H9 (cell line): Measurements from ENCODE around the gene KIAA1328. TPM values are rescaled to one million over a fixed set of nuclear protein-coding genes. Genes with fewer than 3 reads are reported as not detected.

ENCODE experiments used
- DNase-seq: peaks from one replicate; pipeline ENCODE4 v3.0.0-alpha.2; 2017
- H2AFZ ChIP-seq: one replicate; pipeline ENCODE4 v1.6.1; 2013; ENCODE audit warnings: mild to moderate bottlenecking, low read length, control low read depth, moderate library complexity
- H2AK5ac ChIP-seq: 2 replicates; pipeline ENCODE4 v1.6.1; 2013; ENCODE audit warnings: low read length, control low read depth, mixed read lengths; ENCODE audit not compliant: insufficient read length
- H2BK120ac ChIP-seq: one replicate; pipeline ENCODE4 v1.6.1; 2013; ENCODE audit warnings: low read depth, mild to moderate bottlenecking, low read length, control low read depth, inconsistent platforms; ENCODE audit not compliant: poor library complexity, severe bottlenecking
- H2BK12ac ChIP-seq: 2 replicates; pipeline ENCODE4 v1.6.1; 2013; ENCODE audit warnings: low read length, control low read depth, mixed read lengths, low read depth; ENCODE audit not compliant: insufficient read length
- H2BK15ac ChIP-seq: 2 replicates; pipeline ENCODE4 v1.6.1; 2013; ENCODE audit warnings: low read depth, low read length, control low read depth
- H2BK20ac ChIP-seq: one replicate; pipeline ENCODE4 v1.6.1; 2013; ENCODE audit warnings: low read depth, mild to moderate bottlenecking, low read length, control low read depth, inconsistent platforms; ENCODE audit not compliant: poor library complexity, severe bottlenecking
- H2BK5ac ChIP-seq: 2 replicates; pipeline ENCODE4 v1.6.1; 2013; ENCODE audit warnings: low read length, control low read depth, mixed read lengths; ENCODE audit not compliant: insufficient read length
- H3K14ac ChIP-seq: 2 replicates; pipeline ENCODE4 v1.6.1; 2013; ENCODE audit warnings: low read length, control low read depth; ENCODE audit not compliant: insufficient read depth
- H3K18ac ChIP-seq: 2 replicates; pipeline ENCODE4 v1.6.1; 2013; ENCODE audit warnings: low read depth, mild to moderate bottlenecking, mixed read lengths, low read length, control low read depth; ENCODE audit not compliant: insufficient read length
- H3K23ac ChIP-seq: 2 replicates; pipeline ENCODE4 v1.6.1; 2013; ENCODE audit warnings: low read length, control low read depth, mixed read lengths, low read depth; ENCODE audit not compliant: insufficient read length
- H3K23me2 ChIP-seq: 2 replicates; pipeline ENCODE4 v1.6.1; 2013; ENCODE audit warnings: low read depth, mild to moderate bottlenecking, mixed read lengths, low read length, control low read depth; ENCODE audit not compliant: insufficient read length, poor library complexity, severe bottlenecking
- H3K27ac ChIP-seq: 2 replicates; pipeline ENCODE4 v1.5.1; 2013; ENCODE audit warnings: low read length, control low read depth, mixed read lengths, low read depth; ENCODE audit not compliant: insufficient read length
- H3K27me3 ChIP-seq: 2 replicates; pipeline ENCODE4 v1.6.1; 2013; ENCODE audit warnings: low read length, control low read depth, inconsistent platforms; ENCODE audit not compliant: insufficient read depth
- H3K4ac ChIP-seq: 2 replicates; pipeline ENCODE4 v1.6.1; 2013; ENCODE audit warnings: low read depth, mild to moderate bottlenecking, control low read depth, inconsistent platforms, low read length, moderate library complexity
- H3K4me1 ChIP-seq: 2 replicates; pipeline ENCODE4 v1.6.1; 2013; ENCODE audit warnings: low read length, control low read depth, inconsistent platforms; ENCODE audit not compliant: insufficient read depth
- H3K4me2 ChIP-seq: 2 replicates; pipeline ENCODE4 v1.6.1; 2013; ENCODE audit warnings: low read length, control low read depth, mixed read lengths; ENCODE audit not compliant: insufficient read length, insufficient read depth
- H3K56ac ChIP-seq: 2 replicates; pipeline ENCODE4 v1.6.1; 2013; ENCODE audit warnings: low read depth, mild to moderate bottlenecking, mixed read lengths, low read length, control low read depth; ENCODE audit not compliant: insufficient read length
- H3K79me1 ChIP-seq: 2 replicates; pipeline ENCODE4 v1.6.1; 2013; ENCODE audit warnings: low read depth, mild to moderate bottlenecking, moderate library complexity, low read length, control low read depth, inconsistent platforms; ENCODE audit not compliant: insufficient read depth, poor library complexity, severe bottlenecking
- H3K79me2 ChIP-seq: 2 replicates; pipeline ENCODE4 v1.6.1; 2013; ENCODE audit warnings: low read length, control low read depth, inconsistent platforms; ENCODE audit not compliant: insufficient read depth
- H3K9ac ChIP-seq: 2 replicates; pipeline ENCODE4 v1.6.1; 2013; ENCODE audit warnings: low read length, control low read depth, mixed read lengths; ENCODE audit not compliant: insufficient read length; ENCODE audit errors: extremely low read depth
- H3K9me3 ChIP-seq: one replicate; pipeline ENCODE4 v1.6.1; 2013; ENCODE audit warnings: low read depth, low read length, inconsistent platforms; ENCODE audit not compliant: control insufficient read depth
- H3T11ph ChIP-seq: one replicate; pipeline ENCODE4 v1.6.1; 2013; ENCODE audit warnings: mild to moderate bottlenecking, low read length, control low read depth, inconsistent platforms
- H4K20me1 ChIP-seq: one replicate; pipeline ENCODE4 v1.6.1; 2013; ENCODE audit not compliant: control insufficient read depth, insufficient read length, insufficient read depth
- H4K5ac ChIP-seq: 2 replicates; pipeline ENCODE4 v1.6.1; 2013; ENCODE audit warnings: low read depth, mild to moderate bottlenecking, mixed read lengths, low read length, control low read depth; ENCODE audit not compliant: insufficient read length
- H4K8ac ChIP-seq: replicated peaks from 2 replicates; pipeline ENCODE4 v1.6.1; 2013; ENCODE audit warnings: low read length, control low read depth, mixed read lengths, low read depth; ENCODE audit not compliant: insufficient read length
- H4K91ac ChIP-seq: 2 replicates; pipeline ENCODE4 v1.6.1; 2013; ENCODE audit warnings: low read depth, mild to moderate bottlenecking, moderate library complexity, mixed read lengths, low read length, control low read depth; ENCODE audit not compliant: insufficient read length
- H3K27ac Mint-ChIP-seq, 3 experiments: 2 replicates in 2 of 3; 3 replicates in 1 of 3; pipeline ENCODE4 v1.8.0; 2020 to 2021; ENCODE audit warnings: mixed read lengths in 3 of 3, mild to moderate bottlenecking in 1 of 3, moderate library complexity in 1 of 3
- H3K27me3 Mint-ChIP-seq: 2 replicates; pipeline ENCODE4 v1.8.0; 2021; ENCODE audit warnings: low read depth, mild to moderate bottlenecking, moderate library complexity, mixed read lengths
- H3K36me3 Mint-ChIP-seq, 3 experiments: 2 replicates in 2 of 3; 3 replicates in 1 of 3; pipeline ENCODE4 v1.8.0; 2020 to 2021; ENCODE audit warnings: low read depth in 3 of 3, mixed read lengths in 3 of 3; ENCODE audit not compliant: insufficient read depth in 1 of 3
- H3K4me1 Mint-ChIP-seq, 2 experiments: 2 replicates each; pipeline ENCODE4 v1.8.0; 2020; ENCODE audit warnings: mixed read lengths in 2 of 2
- H3K4me3 Mint-ChIP-seq, 2 experiments: 2 replicates in 1 of 2; 3 replicates in 1 of 2; pipeline ENCODE4 v1.8.0; 2020 to 2021; ENCODE audit warnings: mild to moderate bottlenecking in 2 of 2, mixed read lengths in 2 of 2, moderate library complexity in 1 of 2
- H3K9me3 Mint-ChIP-seq, 2 experiments: 2 replicates in 1 of 2; 3 replicates in 1 of 2; pipeline ENCODE4 v1.8.0; 2020; ENCODE audit warnings: mild to moderate bottlenecking in 2 of 2, mixed read lengths in 2 of 2, moderate library complexity in 1 of 2
- CTCF ChIP-seq: fragments of 200-600 bp; sonication (generic); conservative IDR thresholded peaks from 3 replicates; pipeline ENCODE4 v1.8.0; 2021; ENCODE audit warnings: antibody characterized with exemption, mild to moderate bottlenecking
- WGBS: extraction: QIAGEN DNeasy Blood & Tissue Kit; methylation state at CpG from one replicate; pipeline ENCODE4 v1.1.7; 2013; ENCODE audit warnings: missing lambda C conversion rate, low lambda C conversion rate, mixed read lengths; ENCODE audit not compliant: insufficient read length; ENCODE audit errors: extremely low coverage; 5-methylcytosine and 5-hydroxymethylcytosine counted together
- total RNA-seq: library from RNA; stranded (reverse); gene quantifications from 2 replicates; pipeline ENCODE4 v1.2.1, GENCODE V29; 2021

Gene KIAA1328
- total RNA-seq, 1 experiment from 2014 or later = 4.9 TPM

GRCh38 chr18:37138456-37138855, 309.5 kb downstream of the KIAA1328 start:
- no peak overlapping the region for H3K18ac ChIP-seq
- H4K5ac ChIP-seq = no peak overlapping the region
- no peak for DNase-seq

More at GRCh38 chr18:37138456-37138855, 309.5 kb downstream of the KIAA1328 start:
- no peak overlapping the region for H3K56ac ChIP-seq
- H3T11ph ChIP-seq = no peak overlapping the region
- H2BK15ac ChIP-seq = no peak overlapping the region
- no peak overlapping the region for H3K4ac ChIP-seq
- H2BK12ac ChIP-seq = no peak overlapping the region
- no peaks in the 10 kb centered on the region for H3K9me3 ChIP-seq
- Mint-ChIP-seq H3K27me3 (no peaks in the 10 kb centered on the region), H3K9me3 (peaks cover 0 to 11% of the 10 kb centered on the region in 2 experiments; a peak in 2 of 5 replicates), H3K27ac (no peak overlapping the region), H3K4me3 (no peak overlapping the region), H3K4me1 (peaks cover 18 to 27% of the 10 kb centered on the region in 2 experiments), H3K36me3 (peaks cover 0 to 5% (median 2%) of the 10 kb centered on the region in 3 experiments; a peak in 2 of 7 replicates)
- H3K23me2 ChIP-seq = no peaks in the 10 kb centered on the region
- H2BK20ac ChIP-seq = no peak overlapping the region
- no peak overlapping the region for H3K23ac ChIP-seq
- H3K4me2 ChIP-seq = no peak overlapping the region
- H3K9ac ChIP-seq = no peak overlapping the region
- no peak overlapping the region for H4K8ac ChIP-seq
- H3K79me1 ChIP-seq = no peaks in the 10 kb centered on the region
- H4K20me1 ChIP-seq = no peaks in the 10 kb centered on the region
- no peak overlapping the region for H3K14ac ChIP-seq
- no peak for TF ChIP-seq CTCF
- no peak overlapping the region for H3K27ac ChIP-seq
- no peaks in the 10 kb centered on the region for H3K79me2 ChIP-seq
- WGBS = no CpG with 5 or more reads among the region's 3 CpGs
- no peak overlapping the region for H2BK5ac ChIP-seq
- H3K27me3 ChIP-seq = no peaks in the 10 kb centered on the region
- H4K91ac ChIP-seq = no peak overlapping the region
- H2AFZ ChIP-seq = no peak overlapping the region
- no peak overlapping the region for H2AK5ac ChIP-seq
- H3K4me1 ChIP-seq = no peaks in the 10 kb centered on the region; the same call in 1 of the 2 replicates
- no peak overlapping the region for H2BK120ac ChIP-seq
